Activated T-cell treated with anti-CD3 and anti-CD28 coated beads for 4 hours (primary cell): ENCODE results near the gene OR6V1.
"Not testable (repeated sequence)": the region's sequence is repeated elsewhere in the genome, so short reads cannot be mapped to it uniquely, and the experiment has no call there.

ENCODE experiments used
- DNase-seq: peaks from one replicate; pipeline ENCODE4 v3.0.0-alpha.2; 2020

OR6V1 gene

DNA sequence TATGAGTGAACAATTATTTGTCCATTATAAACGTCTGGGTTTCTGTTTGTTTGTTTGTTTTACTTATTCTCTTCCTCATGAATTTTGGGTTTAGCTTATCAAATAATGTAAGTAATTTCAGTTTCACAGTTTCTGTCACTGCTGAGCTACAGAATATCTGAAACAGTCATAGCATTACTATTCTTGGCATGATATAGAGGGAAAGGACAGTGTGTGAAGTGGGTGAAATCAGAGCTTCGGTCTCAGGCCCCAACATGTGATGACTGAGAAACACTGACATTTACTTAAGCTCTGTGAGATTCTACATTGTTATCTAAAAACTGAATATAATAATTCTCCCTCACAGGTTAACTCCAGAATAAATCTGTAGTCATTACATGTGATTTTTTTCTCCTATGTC lies 8.8 kb upstream of the OR6V1 start:
- DNase-seq = no peak

DNA sequence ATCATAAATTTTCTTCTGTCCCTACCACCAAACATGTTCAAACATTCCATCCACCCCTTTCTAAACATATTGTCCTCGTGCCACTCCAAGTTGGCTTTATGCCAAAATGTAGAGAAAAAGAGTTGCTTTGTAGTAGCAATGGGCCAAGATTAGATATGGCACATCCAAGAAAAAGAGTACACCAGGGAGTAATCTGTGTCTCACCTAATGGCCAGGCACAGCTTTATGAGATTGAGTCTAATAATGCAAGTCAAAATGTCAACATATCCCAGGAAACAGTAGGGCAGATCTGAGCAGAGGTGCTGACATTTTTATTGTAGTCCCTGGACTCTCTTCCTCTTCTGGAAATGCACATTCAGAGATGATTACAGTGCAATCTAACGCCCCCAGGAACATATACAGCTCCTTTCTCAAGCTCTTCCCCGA lies 5.7 kb upstream of the OR6V1 start:
- no peak for DNase-seq

DNA sequence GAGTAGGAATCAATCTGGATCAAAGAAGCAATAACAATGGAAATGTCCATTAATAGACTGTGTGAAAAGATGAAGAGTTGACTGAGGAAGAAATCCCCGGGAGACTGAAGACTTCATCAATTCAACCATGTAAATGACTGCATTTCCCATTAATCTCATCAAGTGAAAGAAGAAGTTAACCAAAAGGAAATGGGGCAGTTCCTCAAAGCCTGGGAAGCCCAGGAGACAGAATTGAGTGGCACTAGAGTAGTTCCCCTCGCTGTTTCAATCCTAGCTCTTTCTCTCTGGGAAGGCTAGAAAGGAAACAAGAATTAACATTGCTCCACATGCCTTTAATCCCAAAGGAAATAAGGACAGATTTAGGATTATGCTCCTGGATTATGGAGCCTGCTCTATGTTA lies 4.8 kb upstream of the OR6V1 start:
- no peak for DNase-seq

DNA sequence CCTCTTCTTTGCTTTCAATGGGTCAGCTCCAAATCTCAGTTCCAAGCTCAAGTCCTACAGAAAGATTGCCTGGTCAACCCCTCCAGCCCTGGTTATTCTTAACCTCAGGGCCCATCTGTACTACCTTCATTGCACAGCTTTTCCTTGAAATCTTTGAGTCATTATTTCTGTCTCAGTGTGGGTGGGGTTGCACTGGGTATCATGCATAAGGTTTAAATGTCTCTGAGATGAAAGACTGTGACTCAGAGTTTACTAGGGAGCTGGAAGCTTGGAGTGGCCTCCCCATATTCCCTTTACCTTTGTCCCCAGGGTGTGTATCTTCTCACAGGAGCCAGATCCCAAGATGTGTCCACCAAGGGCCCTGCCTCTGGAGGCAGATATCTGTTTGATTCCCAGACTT lies 3.3 kb upstream of the OR6V1 start:
- DNase-seq = no peak

DNA sequence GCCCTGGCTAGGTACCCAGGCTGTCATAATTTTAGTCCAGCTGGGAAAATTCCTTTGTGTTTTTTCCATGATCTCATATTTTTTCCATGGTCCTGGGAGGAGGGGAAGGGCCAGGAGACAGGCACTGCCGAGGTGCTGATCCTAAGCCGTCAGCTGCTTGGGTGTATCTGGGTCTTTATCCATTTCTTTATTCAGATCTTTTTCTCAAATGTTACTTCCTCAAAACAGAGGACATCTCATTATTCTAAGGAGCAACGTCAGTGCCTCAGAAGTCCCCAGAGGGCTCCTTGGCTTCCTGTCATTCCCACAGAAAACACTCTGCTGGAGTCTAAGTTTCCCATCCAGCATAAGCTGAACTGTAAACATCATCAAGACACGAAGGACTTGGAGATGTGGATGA lies 2.8 kb upstream of the OR6V1 start:
- DNase-seq = no peak

DNA sequence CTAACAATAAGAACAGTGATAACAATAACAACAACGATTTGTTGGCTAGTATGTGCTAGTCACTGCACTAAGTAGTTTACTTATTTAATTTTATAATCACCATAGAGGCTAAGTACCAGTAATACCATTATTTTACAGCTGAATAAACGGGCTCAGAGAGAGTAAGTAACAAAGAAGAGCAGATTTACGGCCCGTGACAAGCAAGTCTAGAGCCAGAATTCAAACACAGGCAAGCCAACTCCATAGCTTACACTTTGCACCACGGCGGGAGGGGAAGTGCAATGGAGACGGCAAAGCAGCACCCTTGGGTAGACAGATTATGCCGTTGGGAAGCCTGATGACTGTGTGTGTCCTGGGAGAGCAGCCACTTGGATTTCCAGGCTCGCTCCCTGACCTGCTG lies 1.2 kb upstream of the OR6V1 start:
- no peak for DNase-seq

DNA sequence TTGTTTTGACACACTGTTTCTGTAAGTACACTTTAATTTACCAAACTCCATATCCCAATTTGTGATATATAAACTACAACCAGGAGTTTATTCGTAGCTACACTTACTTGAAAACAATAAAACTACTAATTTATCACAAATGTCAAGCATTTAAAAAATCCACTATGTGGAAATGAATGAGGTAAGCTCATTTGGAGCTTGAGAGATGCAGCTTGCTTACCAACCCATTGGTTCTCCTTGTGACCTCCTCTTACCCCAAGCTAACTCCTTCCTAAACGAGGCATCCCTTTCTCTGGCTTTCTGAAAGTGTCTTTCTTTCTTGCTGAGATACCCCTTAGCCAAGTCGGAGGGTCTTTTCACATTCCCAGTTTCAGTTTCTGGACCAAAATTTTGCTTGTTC lies 2.5 kb downstream of the OR6V1 start:
- no peak for DNase-seq

DNA sequence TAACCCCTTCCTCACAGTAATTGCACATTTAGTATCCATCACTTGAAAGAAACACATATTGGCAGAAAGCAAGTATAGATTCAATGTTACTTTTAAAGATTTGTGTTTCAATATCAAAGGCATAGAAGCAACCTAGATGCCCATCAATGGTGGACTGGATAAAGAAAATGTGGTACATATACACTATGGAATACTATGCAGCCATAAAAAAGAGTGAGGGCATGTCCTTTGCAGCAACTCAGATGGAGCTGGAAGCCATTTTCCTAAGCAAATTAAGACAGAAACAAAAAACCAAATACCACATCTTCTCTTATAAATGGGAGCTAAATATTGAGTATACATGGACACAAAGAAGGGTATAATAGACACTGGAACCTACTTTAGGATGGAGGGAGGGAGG lies 3.6 kb downstream of the OR6V1 start:
- DNase-seq = no peak

DNA sequence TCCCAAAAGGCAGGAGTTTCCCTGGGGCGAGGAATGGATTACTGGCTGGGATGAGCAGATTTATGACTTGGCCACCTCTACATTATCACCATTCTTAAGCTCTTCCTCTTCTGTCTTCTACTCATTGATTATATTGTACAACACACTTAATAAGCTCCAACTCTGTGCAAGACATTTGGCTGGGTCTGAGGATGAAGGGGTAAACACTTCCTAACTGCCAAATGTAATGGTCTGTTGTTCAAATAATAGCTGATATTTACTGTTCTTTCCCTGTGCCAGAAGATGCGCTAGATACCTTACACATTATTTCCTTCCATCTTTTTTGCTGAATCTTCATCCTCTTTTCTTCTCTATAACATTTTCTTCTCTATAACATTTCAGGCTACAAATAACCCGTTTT lies 11.6 kb downstream of the OR6V1 start:
- DNase-seq = no peak

DNA sequence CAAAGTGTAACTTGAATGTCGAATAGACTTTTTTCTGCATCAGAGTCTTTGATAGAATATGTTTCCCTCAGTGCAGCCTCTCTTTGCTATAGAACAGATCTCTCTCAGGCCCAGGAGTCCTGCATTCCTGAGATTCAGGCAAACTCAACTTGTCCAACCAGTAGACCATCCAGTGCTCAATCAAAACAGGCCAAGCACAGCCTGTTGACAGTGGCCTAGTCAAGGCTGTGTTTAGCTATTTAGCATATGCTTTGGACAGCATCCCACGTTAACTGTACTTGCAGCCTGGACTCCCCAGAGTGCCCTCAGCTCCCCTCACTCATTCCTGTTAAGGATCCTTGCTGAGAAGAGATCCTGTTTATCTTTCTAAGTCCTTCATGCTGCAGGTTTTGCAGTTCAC lies 16.3 kb downstream of the OR6V1 start:
- no peak for DNase-seq

DNA sequence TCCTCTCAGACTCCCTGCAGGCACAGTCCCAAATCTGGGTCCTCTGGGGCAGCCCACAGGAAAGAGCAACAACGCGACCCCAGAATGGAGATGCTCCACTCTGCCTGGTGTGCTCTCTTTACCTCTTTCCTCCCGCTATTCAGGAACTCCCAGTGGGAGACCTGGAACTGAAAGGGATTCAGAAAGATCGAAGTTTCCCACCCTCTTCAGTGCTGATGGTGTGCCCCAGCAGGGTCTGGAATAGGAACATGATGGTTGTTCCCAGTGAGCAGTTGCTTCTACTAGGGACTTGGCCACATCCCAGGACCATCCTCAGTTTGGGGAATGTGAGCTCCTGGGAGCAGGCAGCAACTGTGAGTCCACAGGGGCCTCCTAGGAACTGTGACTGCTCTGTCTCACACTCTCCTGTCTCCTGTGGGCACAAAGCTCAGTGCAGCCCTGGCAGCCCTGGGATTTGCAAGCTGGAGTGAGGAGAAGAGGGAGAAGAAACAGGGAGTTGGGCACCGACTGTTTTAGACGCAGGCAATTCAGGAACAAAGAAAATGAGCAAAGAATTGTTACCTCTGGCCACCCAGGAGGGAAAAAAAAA lies 17.9 kb downstream of the OR6V1 start:
- DNase-seq = no peak

DNA sequence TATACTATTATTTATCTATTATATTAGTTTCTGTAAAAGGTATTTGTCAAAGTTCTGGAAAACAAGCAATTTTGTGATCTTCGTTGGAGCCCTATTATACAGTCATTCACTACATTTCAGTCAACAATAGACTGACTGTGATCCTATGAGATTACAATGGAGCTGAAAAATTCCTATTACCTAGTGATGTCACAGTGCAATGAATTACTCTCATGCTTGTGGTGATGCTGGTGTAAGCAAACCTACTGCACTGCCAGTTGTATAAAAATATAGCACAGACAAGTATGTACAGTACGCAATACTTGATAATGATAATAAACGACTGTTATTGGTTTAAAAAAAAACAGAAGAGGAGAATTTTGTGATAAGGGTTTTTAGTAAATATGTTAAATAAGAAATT lies 21.4 kb downstream of the OR6V1 start:
- no peak for DNase-seq

DNA sequence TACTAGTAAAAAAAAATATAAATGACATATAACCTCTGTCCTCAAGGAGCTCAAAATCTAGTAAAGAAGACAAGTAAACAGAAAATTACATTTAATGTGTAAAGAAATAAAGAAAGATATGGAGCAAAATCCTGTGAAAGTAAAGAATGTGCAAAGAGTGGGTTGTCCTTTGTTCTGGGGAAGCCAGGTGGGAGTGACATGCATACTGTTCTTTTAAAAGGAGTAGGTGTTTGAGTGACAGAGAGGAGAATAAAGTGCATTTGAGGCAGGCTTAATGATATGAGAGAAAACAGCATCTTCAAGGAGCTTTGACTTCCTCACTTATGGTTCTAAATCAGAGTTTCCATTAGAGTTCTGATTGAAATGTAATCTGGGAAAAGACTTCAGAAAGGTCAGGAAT lies 22.0 kb downstream of the OR6V1 start:
- no peak for DNase-seq

DNA sequence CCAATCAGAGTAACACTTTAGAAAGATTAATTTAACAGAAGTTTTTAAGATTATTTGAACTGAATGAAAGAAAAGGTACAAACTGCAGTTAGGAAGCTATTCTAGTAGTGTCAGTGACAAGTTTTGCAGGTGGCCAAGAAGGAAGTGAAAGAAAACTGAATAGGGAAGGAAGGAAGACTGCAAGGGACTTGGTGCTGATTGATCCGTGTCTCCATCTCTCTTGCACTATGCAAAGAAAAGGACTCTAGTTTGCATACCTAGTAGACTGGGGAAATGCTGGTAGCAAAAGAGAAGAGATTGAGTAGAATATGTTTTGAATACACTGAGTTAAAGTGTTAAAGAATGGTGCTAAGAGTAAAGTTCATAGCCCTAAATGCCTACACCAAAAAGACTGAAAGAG lies 33.0 kb downstream of the OR6V1 start:
- DNase-seq = no peak

DNA sequence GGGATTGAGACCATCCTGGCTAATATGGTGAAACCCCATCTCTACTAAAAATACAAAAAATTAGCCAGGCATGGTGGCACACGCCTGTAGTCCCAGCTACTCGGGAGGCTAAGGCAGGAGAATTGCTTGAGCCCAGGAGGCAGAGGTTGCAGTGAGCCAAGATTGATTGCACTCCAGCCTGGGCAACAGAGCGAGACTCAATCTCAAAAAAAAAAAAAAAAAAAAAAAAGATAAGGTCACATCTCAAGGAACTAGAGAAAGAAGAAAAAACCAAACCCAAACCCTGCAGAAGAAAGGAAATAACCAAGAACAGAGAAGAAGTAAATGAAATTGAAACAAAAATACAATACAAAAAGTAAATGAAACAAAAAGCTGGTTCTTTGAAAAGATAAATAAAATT lies 33.5 kb downstream of the OR6V1 start:
- DNase-seq = not testable (repeated sequence)

DNA sequence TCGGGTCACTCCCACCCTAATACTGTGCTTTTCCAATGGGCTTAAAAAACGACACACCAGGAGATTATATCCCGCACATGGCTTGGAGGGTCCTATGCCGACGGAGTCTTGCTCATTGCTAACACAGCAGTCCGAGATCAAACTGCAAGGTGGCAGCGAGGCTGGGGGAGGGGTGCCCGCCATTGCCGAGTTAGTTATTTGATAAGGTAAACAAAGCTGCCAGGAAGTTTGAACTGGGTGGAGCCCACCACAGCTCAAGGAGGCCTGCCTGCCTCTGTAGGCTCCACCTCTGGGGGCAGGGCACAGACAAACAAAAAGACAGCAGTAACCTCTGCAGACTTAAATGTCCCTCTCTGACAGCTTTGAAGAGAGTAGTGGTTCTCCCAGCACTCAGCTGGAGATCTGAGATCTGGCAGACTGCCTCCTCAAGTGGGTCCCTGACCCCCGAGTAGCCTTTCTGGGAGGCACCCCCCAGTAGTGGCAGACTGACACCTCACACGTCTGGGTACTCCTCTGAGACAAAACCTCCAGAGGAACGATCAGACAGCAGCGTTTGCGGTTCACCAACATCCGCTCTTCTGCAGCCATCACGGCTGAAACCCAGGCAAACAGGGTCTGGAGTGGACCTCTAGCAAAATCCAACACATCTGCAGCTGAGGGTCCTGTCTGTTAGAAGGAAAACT lies 36.5 kb downstream of the OR6V1 start:
- DNase-seq = not testable (repeated sequence)

DNA sequence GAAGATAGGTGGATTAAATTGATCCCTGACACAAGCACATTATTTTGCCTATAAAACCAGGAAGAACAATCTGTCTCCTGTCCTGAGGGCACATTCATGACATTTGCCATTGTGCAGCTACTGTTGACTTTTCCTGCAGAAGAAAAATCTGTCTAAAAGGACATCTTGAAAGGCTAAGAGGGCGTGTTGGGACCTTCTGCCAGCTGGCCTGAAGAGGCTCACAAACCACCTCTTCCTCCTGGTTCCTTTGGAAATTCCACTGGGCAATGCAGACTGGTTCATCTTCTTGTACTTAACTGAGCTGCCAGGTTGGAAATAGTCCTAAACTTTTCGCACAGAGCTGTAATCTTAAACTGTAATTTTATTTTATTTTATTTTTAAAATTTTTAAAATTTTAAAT lies 44.0 kb downstream of the OR6V1 start:
- DNase-seq = no peak

DNA sequence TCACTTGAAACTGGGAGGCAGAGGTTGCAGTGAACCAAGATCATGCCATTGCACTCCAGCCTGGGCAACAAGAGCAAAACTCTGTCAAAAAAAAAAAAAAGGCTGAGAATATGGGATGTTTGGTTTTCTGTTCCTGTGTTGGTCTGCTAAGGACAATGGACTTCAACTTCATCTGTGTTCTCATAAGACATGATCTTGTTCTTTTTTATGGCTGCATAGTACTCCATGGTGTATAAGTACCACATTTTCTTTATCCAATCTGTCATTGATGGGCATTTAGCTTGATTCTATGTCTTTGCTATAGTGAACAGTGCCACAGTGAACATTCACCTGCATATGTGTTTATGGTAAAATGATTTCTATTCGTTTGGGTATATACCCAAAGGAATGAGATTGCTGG lies 47.4 kb downstream of the OR6V1 start:
- DNase-seq = not testable (repeated sequence)
